T-helper 2 cell treated with Interferon-gamma antibody and Interleukin-4, amounts not matched to agents 100 ng/mL and 5 ng/mL, for 36 hours (primary cell): ENCODE measurements around the gene ATP9A. TPM values are rescaled to one million over a fixed set of nuclear protein-coding genes. Genes with fewer than 3 reads are reported as not detected.
"Not testable (repeated sequence)": the region's sequence is repeated elsewhere in the genome, so short reads cannot be mapped to it uniquely, and the experiment has no call there.

ENCODE experiments used
- intact Hi-C: fragments of 100-400 bp; cut with micrococcal nuclease; formaldehyde crosslinking; loops from one replicate; pipeline ENCODE4 v1.15.1; 2023
- total RNA-seq: library from RNA; stranded (reverse); gene quantifications from 2 replicates; pipeline ENCODE4 v1.2.3, GENCODE V29; 2022

The ATP9A gene
- total RNA-seq, 1 donor from 2014 or later: 1.1 TPM

- intact Hi-C loops: no loop called here
These were observed 36.5 kb downstream of the ATP9A start for GRCh38 chr20:51731731-51732095.

- intact Hi-C loops: no loop called here
These were observed 38.4 kb downstream of the ATP9A start for GRCh38 chr20:51729771-51730170.

GRCh38 chr20:51728737-51729136 lies 39.5 kb downstream of the ATP9A start:
- intact Hi-C loops: no loop called here

GRCh38 chr20:51727872-51728271 lies 40.3 kb downstream of the ATP9A start:
- intact Hi-C loops: no loop called here

- intact Hi-C loops: no loop called here
These were observed 42.5 kb downstream of the ATP9A start for GRCh38 chr20:51725584-51726176.

GRCh38 chr20:51723026-51723425 lies 45.2 kb downstream of the ATP9A start:
- intact Hi-C loops: not testable (repeated sequence)

- intact Hi-C loops: not testable (repeated sequence)
These were observed 45.9 kb downstream of the ATP9A start for GRCh38 chr20:51722246-51722645.

- intact Hi-C loops: no loop called here
These were observed 47.3 kb downstream of the ATP9A start for GRCh38 chr20:51720854-51721253.

- intact Hi-C loops: no loop called here
These were observed 47.8 kb downstream of the ATP9A start for GRCh38 chr20:51720384-51720783.

GRCh38 chr20:51715856-51716185 lies 52.4 kb downstream of the ATP9A start:
- intact Hi-C loops: no loop called here

- intact Hi-C loops: no loop called here
These were observed 52.9 kb downstream of the ATP9A start for GRCh38 chr20:51715163-51715855.

- intact Hi-C loops: no loop called here
These were observed 55.0 kb downstream of the ATP9A start for GRCh38 chr20:51713213-51713598.

GRCh38 chr20:51712501-51713212 lies 55.5 kb downstream of the ATP9A start:
- intact Hi-C loops: no loop called here

- intact Hi-C loops: no loop called here
These were observed 56.8 kb downstream of the ATP9A start for GRCh38 chr20:51711426-51711825.

GRCh38 chr20:51710361-51710894 lies 57.8 kb downstream of the ATP9A start:
- intact Hi-C loops: no loop called here

GRCh38 chr20:51705400-51705799 lies 62.8 kb downstream of the ATP9A start:
- intact Hi-C loops: no loop called here

GRCh38 chr20:51703400-51704287 lies 64.5 kb downstream of the ATP9A start:
- intact Hi-C loops: no loop called here

GRCh38 chr20:51702556-51702955 lies 65.6 kb downstream of the ATP9A start:
- intact Hi-C loops: no loop called here

GRCh38 chr20:51700809-51701285 lies 67.3 kb downstream of the ATP9A start:
- intact Hi-C loops: no loop called here

GRCh38 chr20:51698252-51698651 lies 69.9 kb downstream of the ATP9A start:
- intact Hi-C loops: loop anchor here (5.0 kb wide), 1 partner anchor 384 kb away; no protein-coding TSS in a partner anchor
